HCT116 (cell line): ENCODE results near the gene GK2. TPM values are rescaled to one million over a fixed set of nuclear protein-coding genes. Genes with fewer than 3 reads are reported as not detected.

Source experiments
- ATAC-seq: fragments of 200-7000 bp; cut with Tn5 transposase; 2 replicates; pipeline ENCODE4 v1.9.1; 2020; ENCODE audit warnings: mild to moderate bottlenecking, moderate library complexity
- BruUV-seq: library from RNA; stranded (reverse); fragments of 400-500 nt; replicated peaks from 2 replicates; lab custom pipeline; 2021; lab: Mats Ljungman, UMichigan
- CTCF ChIA-PET: fragments of 300-600 bp; sonication (Branson Sonifier 250); formaldehyde crosslinking; loops from one replicate; lab custom pipeline; 2021; ENCODE audit warnings: antibody characterized with exemption; lab: Charles Lee
- POLR2A ChIA-PET: fragments of 300-600, 350-600 bp; sonication (Branson Sonifier 250); formaldehyde crosslinking; loops from one replicate; lab custom pipeline; 2021; ENCODE audit warnings: antibody characterized with exemption; lab: Charles Lee
- RAD21 ChIA-PET, 2 experiments: fragments of 300-600 bp; sonication (Branson Sonifier 250); formaldehyde crosslinking; loops; one replicate each; lab custom pipeline; 2023; ENCODE audit warnings: low total read pairs in 2 of 2; ENCODE audit not compliant: uncharacterized antibody in 2 of 2, unreplicated experiment in 2 of 2, low non-redundant PET in 1 of 2; lab: Charles Lee
- DNase-seq: peaks from one replicate; pipeline ENCODE4 v3.0.0-alpha.2; 2010; ENCODE audit warnings: low read depth, low spot score
- H2AFZ ChIP-seq: fragments of 200-600 bp; shearing (Covaris generic), sonication (generic); 2 replicates; pipeline ENCODE4 v1.6.1; 2017; ENCODE audit warnings: low read depth, mixed run types, mixed read lengths, antibody characterized with exemption, low read length; ENCODE audit not compliant: poor library complexity, severe bottlenecking
- H3K27ac ChIP-seq: 2 replicates; pipeline ENCODE4 v1.5.1; 2012; ENCODE audit warnings: low read depth, low read length
- H3K27me3 ChIP-seq: fragments of 200-600 bp; sonication (generic); 2 replicates; pipeline ENCODE4 v1.6.1; 2016; ENCODE audit warnings: mixed run types, low read length, mixed read lengths; ENCODE audit not compliant: insufficient read depth
- H3K36me3 ChIP-seq, 2 experiments: fragments of 200-500 bp in 1 of 2; fragments of 200-600 bp in 1 of 2; sonication (Bioruptor generic) in 1 of 2; sonication (generic) in 1 of 2; 2 replicates each; pipeline versions ENCODE4 v1.5.1 to v1.6.1; 2014 to 2016; ENCODE audit warnings: low read length in 2 of 2, inconsistent platforms in 1 of 2, mixed read lengths in 1 of 2, mixed run types in 1 of 2; ENCODE audit not compliant: insufficient read depth in 2 of 2, control insufficient read depth in 1 of 2
- H3K4me1 ChIP-seq, 2 experiments: fragments of 200-600 bp in 1 of 2; sonication (generic) in 1 of 2; 2 replicates each; pipeline versions ENCODE4 v1.5.1 to v1.6.1; 2012 to 2017; ENCODE audit warnings: low read length in 2 of 2, inconsistent platforms in 1 of 2, mild to moderate bottlenecking in 1 of 2, mixed read lengths in 1 of 2, mixed run types in 1 of 2, moderate library complexity in 1 of 2; ENCODE audit not compliant: insufficient read depth in 2 of 2, control insufficient read depth in 1 of 2
- H3K4me2 ChIP-seq: fragments of 200-600 bp; sonication (generic); 2 replicates; pipeline ENCODE4 v1.6.1; 2017; ENCODE audit warnings: mixed run types, low read length, mixed read lengths
- H3K4me3 ChIP-seq, 2 experiments: fragments of 200-600 bp in 1 of 2; sonication (generic) in 1 of 2; replicated peaks in 1 of 2; 2 replicates each; pipeline ENCODE4 v1.5.1; 2011 to 2016; ENCODE audit warnings: low read length in 2 of 2, control low read depth in 1 of 2, low read depth in 1 of 2, mild to moderate bottlenecking in 1 of 2, mixed read lengths in 1 of 2, mixed run types in 1 of 2
- H3K79me2 ChIP-seq: fragments of 200-600 bp; sonication (generic); 2 replicates; pipeline ENCODE4 v1.6.1; 2017; ENCODE audit warnings: mild to moderate bottlenecking, mixed run types, low read length, moderate library complexity, mixed read lengths; ENCODE audit not compliant: insufficient read depth
- H3K9ac ChIP-seq: fragments of 200-600 bp; sonication (generic); 2 replicates; pipeline ENCODE4 v1.6.1; 2016; ENCODE audit warnings: low read length, mixed read lengths
- H3K9me2 ChIP-seq: fragments of 200-600 bp; sonication (generic), shearing (Covaris generic); 2 replicates; pipeline ENCODE4 v1.6.1; 2017; ENCODE audit warnings: mixed run types, mild to moderate bottlenecking, moderate library complexity; ENCODE audit not compliant: insufficient read depth
- H3K9me3 ChIP-seq, 2 experiments: fragments of 200-500 bp in 1 of 2; fragments of 200-600 bp in 1 of 2; sonication (Bioruptor generic) in 1 of 2; sonication (generic) in 1 of 2; 2 replicates each; pipeline ENCODE4 v1.6.1; 2014 to 2017; ENCODE audit warnings: low read length in 2 of 2, mixed read lengths in 2 of 2, inconsistent platforms in 1 of 2, low read depth in 1 of 2, mild to moderate bottlenecking in 1 of 2, mixed run types in 1 of 2, moderate library complexity in 1 of 2; ENCODE audit not compliant: control insufficient read depth in 1 of 2, insufficient read depth in 1 of 2
- H4K20me1 ChIP-seq: fragments of 200-600 bp; sonication (generic), shearing (Covaris generic); 2 replicates; pipeline ENCODE4 v1.6.1; 2017; ENCODE audit warnings: mixed run types, mild to moderate bottlenecking, moderate library complexity; ENCODE audit not compliant: insufficient read depth
- CEBPB ChIP-seq: IDR thresholded peaks from 2 replicates; pipeline ENCODE4 v1.6.1; 2012; ENCODE audit warnings: low read depth
- EGR1 ChIP-seq: IDR thresholded peaks from 2 replicates; pipeline ENCODE4 v1.6.1; 2012; ENCODE audit warnings: low read depth
- EZH2 ChIP-seq: fragments of 200-600 bp; sonication (generic); IDR thresholded peaks from 2 replicates; pipeline ENCODE4 v1.6.1; 2017; ENCODE audit warnings: antibody characterized with exemption, mixed run types
- RAD21 ChIP-seq: IDR thresholded peaks from 2 replicates; pipeline ENCODE4 v1.6.1; 2012; ENCODE audit warnings: low read depth, mild to moderate bottlenecking
- SRF ChIP-seq: IDR thresholded peaks from 2 replicates; pipeline ENCODE4 v1.6.1; 2012; ENCODE audit warnings: low read depth
- ZBTB33 ChIP-seq: IDR thresholded peaks from 2 replicates; pipeline ENCODE4 v1.6.1; 2011; ENCODE audit warnings: mild to moderate bottlenecking, low read length, moderate library complexity; ENCODE audit not compliant: insufficient replicate concordance; ENCODE audit errors: extremely low read depth
- ZNF274 ChIP-seq: fragments of 200-500 bp; sonication (Bioruptor generic); IDR thresholded peaks from 2 replicates; pipeline ENCODE4 v1.6.1; 2014; ENCODE audit warnings: mild to moderate bottlenecking, low read depth, low read length, inconsistent platforms
- intact Hi-C: fragments of 100-400 bp; cut with micrococcal nuclease; formaldehyde crosslinking; loops from 2 replicates; pipeline ENCODE4 v1.10.0; 2022
- total RNA-seq: library from RNA; stranded (reverse); gene quantifications from one replicate; pipeline ENCODE4 v1.2.1, GENCODE V29; 2021; ENCODE audit not compliant: unreplicated experiment
- TF ChIP-seq, protein P1 (sequence below): IDR thresholded peaks from 2 replicates; pipeline ENCODE4 v1.6.1; 2012; ENCODE audit warnings: low read depth

GK2 gene
- total RNA-seq, 1 experiment from 2014 or later: not detected

GRCh38 chr4:79367096-79367495 is 40.9 kb downstream of the GK2 start:
- Histone ChIP-seq H3K4me1 (no peaks in the 10 kb centered on the region), H3K36me3 (no peaks in the 10 kb centered on the region), H3K9ac (no peak overlapping the region), H3K4me3 (no peak overlapping the region), H3K4me2 (no peak overlapping the region), H3K27ac (no peak overlapping the region)
- intact Hi-C loops: no loop called here
- no TSS peak for BruUV-seq
- ChIA-PET CTCF (no interaction called here), RAD21 (no interaction called here)
- TF ChIP-seq SRF (no peak), RAD21 (no peak), CEBPB (no peak), ZBTB33 (no peak), EZH2 (no peak), EGR1 (no peak), ZNF274 (no peak)
- TF ChIP-seq, protein P1, sequence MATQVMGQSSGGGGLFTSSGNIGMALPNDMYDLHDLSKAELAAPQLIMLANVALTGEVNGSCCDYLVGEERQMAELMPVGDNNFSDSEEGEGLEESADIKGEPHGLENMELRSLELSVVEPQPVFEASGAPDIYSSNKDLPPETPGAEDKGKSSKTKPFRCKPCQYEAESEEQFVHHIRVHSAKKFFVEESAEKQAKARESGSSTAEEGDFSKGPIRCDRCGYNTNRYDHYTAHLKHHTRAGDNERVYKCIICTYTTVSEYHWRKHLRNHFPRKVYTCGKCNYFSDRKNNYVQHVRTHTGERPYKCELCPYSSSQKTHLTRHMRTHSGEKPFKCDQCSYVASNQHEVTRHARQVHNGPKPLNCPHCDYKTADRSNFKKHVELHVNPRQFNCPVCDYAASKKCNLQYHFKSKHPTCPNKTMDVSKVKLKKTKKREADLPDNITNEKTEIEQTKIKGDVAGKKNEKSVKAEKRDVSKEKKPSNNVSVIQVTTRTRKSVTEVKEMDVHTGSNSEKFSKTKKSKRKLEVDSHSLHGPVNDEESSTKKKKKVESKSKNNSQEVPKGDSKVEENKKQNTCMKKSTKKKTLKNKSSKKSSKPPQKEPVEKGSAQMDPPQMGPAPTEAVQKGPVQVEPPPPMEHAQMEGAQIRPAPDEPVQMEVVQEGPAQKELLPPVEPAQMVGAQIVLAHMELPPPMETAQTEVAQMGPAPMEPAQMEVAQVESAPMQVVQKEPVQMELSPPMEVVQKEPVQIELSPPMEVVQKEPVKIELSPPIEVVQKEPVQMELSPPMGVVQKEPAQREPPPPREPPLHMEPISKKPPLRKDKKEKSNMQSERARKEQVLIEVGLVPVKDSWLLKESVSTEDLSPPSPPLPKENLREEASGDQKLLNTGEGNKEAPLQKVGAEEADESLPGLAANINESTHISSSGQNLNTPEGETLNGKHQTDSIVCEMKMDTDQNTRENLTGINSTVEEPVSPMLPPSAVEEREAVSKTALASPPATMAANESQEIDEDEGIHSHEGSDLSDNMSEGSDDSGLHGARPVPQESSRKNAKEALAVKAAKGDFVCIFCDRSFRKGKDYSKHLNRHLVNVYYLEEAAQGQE: no peak
- TF ChIP-seq, all 23 proteins: peak for 0
- Histone ChIP-seq H3K27me3 (no peaks in the 10 kb centered on the region), H4K20me1 (no peaks in the 10 kb centered on the region), H2AFZ (no peak overlapping the region), H3K79me2 (no peaks in the 10 kb centered on the region), H3K9me3 (no peaks in the 10 kb centered on the region), H3K9me2 (no peaks in the 10 kb centered on the region)
- POLR2A ChIA-PET: no interaction called here
- ATAC-seq (no peak), DNase-seq (no peak)
